ENCODE measurements around the gene NHEJ1. TPM values are rescaled to one million over a fixed set of nuclear protein-coding genes. Genes with fewer than 3 reads are reported as not detected.
A peak's percentile ranks its signal among the peaks of the same experiment; 100 is the strongest.

The NHEJ1 gene
- total RNA-seq, 1 donor: 24.2 TPM

DNA sequence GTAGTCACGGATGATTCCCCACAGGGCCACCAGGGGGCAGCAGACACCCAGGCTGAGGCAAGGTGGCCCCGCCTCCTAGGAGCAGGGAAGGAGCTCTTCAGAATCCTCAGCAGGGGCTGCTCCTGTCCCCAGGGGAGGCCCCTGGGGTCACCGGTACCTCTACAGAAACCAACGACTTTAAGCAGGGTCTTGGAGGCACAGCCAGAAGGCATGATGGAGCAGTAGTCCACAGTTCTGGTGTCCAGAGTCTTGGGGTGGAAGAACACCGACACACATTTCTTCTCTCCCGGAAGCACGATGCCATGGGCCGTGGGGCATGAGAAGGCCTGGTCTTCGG lies 130.8 kb downstream of the NHEJ1 start:
- no peak overlapping the region for H3K4me3 ChIP-seq (ENCODE audit: low read depth, low read length)
- TF ChIP-seq, protein P1, sequence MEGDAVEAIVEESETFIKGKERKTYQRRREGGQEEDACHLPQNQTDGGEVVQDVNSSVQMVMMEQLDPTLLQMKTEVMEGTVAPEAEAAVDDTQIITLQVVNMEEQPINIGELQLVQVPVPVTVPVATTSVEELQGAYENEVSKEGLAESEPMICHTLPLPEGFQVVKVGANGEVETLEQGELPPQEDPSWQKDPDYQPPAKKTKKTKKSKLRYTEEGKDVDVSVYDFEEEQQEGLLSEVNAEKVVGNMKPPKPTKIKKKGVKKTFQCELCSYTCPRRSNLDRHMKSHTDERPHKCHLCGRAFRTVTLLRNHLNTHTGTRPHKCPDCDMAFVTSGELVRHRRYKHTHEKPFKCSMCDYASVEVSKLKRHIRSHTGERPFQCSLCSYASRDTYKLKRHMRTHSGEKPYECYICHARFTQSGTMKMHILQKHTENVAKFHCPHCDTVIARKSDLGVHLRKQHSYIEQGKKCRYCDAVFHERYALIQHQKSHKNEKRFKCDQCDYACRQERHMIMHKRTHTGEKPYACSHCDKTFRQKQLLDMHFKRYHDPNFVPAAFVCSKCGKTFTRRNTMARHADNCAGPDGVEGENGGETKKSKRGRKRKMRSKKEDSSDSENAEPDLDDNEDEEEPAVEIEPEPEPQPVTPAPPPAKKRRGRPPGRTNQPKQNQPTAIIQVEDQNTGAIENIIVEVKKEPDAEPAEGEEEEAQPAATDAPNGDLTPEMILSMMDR (IDR thresholded peaks at IDR 0.05; ENCODE audit: insufficient read depth, low read depth, low read length): peak; percentile 93
- peak; percentile 74 for DNase-seq (ENCODE audit: low read depth)

DNA sequence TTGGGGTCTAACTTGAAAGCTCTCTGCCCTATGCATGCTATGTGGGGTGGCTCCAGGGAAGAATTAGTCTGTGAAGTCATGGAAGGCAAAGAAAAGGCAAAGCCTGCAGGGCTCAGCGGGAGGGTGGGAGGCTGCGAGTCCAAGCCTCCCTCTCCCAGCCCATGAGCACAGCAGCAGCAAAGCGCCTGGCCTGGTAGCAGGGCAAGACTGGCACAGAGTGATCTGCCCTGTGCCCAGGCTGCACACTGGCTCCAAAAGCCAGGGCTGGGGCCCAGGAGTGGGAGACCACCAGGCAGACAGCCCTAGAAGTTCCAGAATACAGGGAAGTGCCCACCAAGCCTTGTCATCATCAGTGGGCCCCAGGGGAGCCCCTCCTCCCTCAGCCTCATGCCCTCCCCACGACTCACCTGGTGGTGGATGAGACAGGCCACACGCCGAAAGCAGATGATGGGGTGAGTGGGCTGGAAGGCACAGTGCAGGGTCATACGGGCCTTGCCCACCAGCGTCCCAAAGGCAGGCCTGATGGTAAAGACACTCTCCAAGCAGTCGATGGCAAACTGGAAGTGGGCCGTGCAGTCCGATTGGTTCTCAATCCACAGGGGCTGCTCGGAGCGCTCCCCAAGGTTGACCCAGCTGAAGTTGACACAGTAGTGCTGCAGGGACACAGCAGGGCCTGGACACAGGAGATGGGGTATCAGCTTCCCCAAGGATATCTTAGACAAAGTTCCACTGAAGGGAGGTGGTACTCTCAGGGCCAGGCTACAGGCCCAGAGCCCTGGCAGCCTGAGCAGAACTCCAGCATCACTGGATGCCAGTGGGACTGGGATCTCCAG lies 131.4 kb downstream of the NHEJ1 start:
- DNase-seq (ENCODE audit: low read depth): no peak
- TF ChIP-seq, protein P1 (IDR thresholded peaks at IDR 0.05; ENCODE audit: insufficient read depth, low read depth, low read length): no peak
- H3K4me3 ChIP-seq (ENCODE audit: low read depth, low read length): no peak overlapping the region

DNA sequence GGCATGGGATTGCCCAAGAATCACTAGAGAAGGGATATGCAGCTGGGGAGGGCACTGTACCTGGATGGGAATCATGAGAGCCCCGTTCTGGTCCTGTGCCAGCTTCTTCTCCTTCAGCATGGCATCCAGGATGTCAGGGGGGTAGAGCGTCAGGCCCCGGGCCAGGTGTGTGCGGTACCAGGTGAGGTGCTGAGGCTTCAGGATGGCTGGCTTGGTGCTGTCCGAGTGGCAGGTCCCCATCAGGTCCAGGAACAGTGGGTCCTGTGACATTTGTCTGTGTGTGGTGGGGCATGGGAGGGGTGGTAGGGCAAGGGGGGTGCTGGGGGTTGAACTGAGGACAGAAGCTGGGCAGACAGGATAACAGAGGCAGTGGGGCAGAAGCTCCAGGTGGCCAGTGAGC lies 132.5 kb downstream of the NHEJ1 start:
- TF ChIP-seq, protein P1 (IDR thresholded peaks at IDR 0.05; ENCODE audit: insufficient read depth, low read depth, low read length): no peak
- DNase-seq (ENCODE audit: low read depth): no peak
- no peak overlapping the region for H3K4me3 ChIP-seq (ENCODE audit: low read depth, low read length)

DNA sequence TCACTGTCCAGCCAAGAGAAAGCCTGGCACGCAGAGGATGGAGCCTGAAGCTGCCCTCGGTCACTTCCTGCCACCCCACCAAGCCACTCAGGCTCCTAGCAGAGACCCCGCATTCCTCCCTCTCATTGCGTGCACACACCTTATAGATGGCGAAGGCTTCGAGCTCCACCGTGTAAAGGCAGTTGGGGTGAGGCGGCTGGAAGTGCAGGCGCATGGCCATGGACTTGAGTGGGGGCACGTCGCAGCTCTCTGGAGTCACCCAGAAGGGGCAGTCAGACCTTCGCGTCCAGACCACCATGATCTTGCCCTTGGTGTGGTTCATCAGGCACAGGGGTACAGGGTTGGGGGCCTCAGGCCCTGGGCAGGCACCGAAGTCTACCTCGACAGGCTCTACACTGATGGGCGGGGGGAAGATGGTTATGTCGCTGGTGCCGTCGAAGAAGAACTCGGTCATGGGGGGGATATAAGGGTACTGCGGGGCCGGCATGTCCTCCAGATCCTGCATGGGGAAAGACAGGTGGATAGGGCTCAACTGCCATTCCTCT lies 133.0 kb downstream of the NHEJ1 start:
- no peak for DNase-seq (ENCODE audit: low read depth)
- H3K4me3 ChIP-seq (ENCODE audit: low read depth, low read length): no peak overlapping the region
- TF ChIP-seq, protein P1 (IDR thresholded peaks at IDR 0.05; ENCODE audit: insufficient read depth, low read depth, low read length): no peak

DNA sequence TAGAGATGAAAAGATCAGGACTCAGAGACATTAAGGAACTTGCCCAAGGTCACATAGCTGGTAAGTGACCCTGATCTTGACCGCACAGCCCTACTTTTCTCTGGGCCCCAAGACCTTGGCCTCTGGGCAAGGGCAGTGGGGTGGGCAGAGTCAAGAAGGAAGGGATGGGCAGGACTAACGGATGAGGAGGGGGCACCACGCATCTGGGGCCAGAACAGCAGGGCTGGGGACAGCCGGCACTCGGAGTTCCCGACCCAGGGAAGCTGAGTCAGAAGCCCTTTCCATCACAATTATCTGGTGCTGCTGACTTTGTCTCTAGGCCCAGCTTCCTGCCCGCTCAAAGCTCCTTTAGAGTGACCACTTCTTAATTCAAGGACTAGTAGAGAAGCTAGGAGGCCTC lies 133.7 kb downstream of the NHEJ1 start:
- H3K4me3 ChIP-seq (ENCODE audit: low read depth, low read length): no peak overlapping the region
- TF ChIP-seq, protein P1 (IDR thresholded peaks at IDR 0.05; ENCODE audit: insufficient read depth, low read depth, low read length): no peak
- DNase-seq (ENCODE audit: low read depth): no peak

DNA sequence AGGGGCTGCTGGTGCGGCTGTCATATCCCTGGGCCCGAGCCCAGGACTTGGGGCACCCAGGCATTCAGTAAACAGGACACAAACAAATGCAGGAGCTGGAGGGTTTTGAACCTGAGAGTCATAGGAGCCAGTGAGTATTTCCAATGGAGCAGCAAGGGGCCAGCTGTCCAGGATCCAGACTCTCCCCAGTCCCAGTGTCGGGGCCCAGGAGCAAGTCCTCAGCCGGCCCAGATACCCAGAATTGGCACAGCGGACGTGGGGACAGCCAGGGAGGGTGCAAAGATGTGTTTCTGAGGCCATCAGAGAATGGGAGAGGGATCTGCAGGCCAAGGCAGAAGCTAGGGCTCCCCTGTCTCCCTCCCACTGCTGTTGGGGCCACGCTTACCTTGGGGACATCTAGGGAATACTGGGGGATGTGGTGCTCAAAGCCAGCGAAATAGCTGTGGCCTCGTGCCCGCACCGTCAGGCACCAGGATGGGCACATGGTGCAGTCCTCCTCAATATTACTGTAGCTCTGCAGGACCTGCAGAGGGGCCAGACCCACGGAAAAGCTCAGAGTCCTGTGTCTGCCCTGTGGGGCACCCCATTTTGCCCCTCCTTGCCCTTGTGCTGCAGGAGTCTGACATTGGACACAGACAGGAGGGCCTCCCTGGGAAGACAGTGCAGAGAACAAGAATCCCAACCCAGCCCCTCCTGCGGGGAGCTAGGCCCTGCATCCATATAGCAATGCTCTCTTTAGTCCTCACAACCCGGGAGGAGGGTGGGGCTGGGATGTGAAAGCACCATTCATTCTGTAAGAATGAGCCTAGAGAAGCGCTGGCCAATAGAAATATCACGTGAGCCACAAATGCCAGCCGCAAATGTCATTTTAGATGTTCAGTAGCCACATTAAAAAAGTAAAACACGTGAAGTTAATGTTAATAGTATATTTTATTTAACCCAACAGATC lies 134.7 kb downstream of the NHEJ1 start:
- no peak for DNase-seq (ENCODE audit: low read depth)
- TF ChIP-seq, protein P1 (IDR thresholded peaks at IDR 0.05; ENCODE audit: insufficient read depth, low read depth, low read length): no peak
- no peak overlapping the region for H3K4me3 ChIP-seq (ENCODE audit: low read depth, low read length)

Small RNA genes lying within 50 kb of the gene (small RNA-seq; reads per million reads assigned to genes)
- gene MIR3131 (not detected), gene RN7SL764P (not detected)

Other genes starting within 250 kb of the NHEJ1 start
- gene CDK5R2, start 201.1 kb downstream of the NHEJ1 start, total RNA-seq: not detected in 2 replicates
- gene FEV, start 175.6 kb downstream of the NHEJ1 start, total RNA-seq: not detected in 2 replicates
- gene CRYBA2, start 167.4 kb downstream of the NHEJ1 start, total RNA-seq: 1.3 TPM in 1 of 2 replicates, not detected in the other
- gene CFAP65, start 119.3 kb downstream of the NHEJ1 start, total RNA-seq: not detected in 2 replicates
- not detected in 2 replicates for gene IHH, start 99.9 kb downstream of the NHEJ1 start, total RNA-seq
- gene SLC23A3, start 9.2 kb upstream of the NHEJ1 start, total RNA-seq: 0.64 and 0.86 TPM in 2 replicates
- gene CNPPD1, start 16.1 kb upstream of the NHEJ1 start, total RNA-seq: 17.7 and 19.6 TPM in 2 replicates
- gene RETREG2, start 17.5 kb upstream of the NHEJ1 start, total RNA-seq: 57.4 and 62.5 TPM in 2 replicates
- gene ZFAND2B, start 46.0 kb upstream of the NHEJ1 start, total RNA-seq: 25.5 and 29.3 TPM in 2 replicates
- 17.7 and 31.1 TPM in 2 replicates for gene ABCB6, start 58.1 kb upstream of the NHEJ1 start, total RNA-seq
- gene ATG9A, start 68.8 kb upstream of the NHEJ1 start, total RNA-seq: 36.7 and 38.4 TPM in 2 replicates
- 22.0 and 22.9 TPM in 2 replicates for gene ANKZF1, start 69.0 kb upstream of the NHEJ1 start, total RNA-seq
- gene GLB1L, start 84.6 kb upstream of the NHEJ1 start, total RNA-seq: 11.0 and 15.5 TPM in 2 replicates
- 22.9 and 23.2 TPM in 2 replicates for gene STK16, start 84.7 kb upstream of the NHEJ1 start, total RNA-seq
- not detected in 2 replicates for gene TUBA4B, start 92.4 kb upstream of the NHEJ1 start, total RNA-seq
- gene TUBA4A, start 93.1 kb upstream of the NHEJ1 start, total RNA-seq: 6.1 and 27.6 TPM in 2 replicates
- 29.6 and 33.7 TPM in 2 replicates for gene DNAJB2, start 118.6 kb upstream of the NHEJ1 start, total RNA-seq
- 0.86 and 0.97 TPM in 2 replicates for gene PTPRN, start 148.6 kb upstream of the NHEJ1 start, total RNA-seq
- not detected in 2 replicates for gene RESP18, start 171.9 kb upstream of the NHEJ1 start, total RNA-seq
- gene DNPEP, start 227.1 kb upstream of the NHEJ1 start, total RNA-seq: 64.8 and 65.7 TPM in 2 replicates

All from fibroblast of villous mesenchyme (primary cell).